GM19099 (cell line): ENCODE measurements around the gene CRYGS.

Experiments used
- POLR2A ChIP-seq: IDR thresholded peaks from 3 replicates; pipeline ENCODE4 v1.6.1; 2011; ENCODE audit warnings: low read depth; ENCODE audit not compliant: insufficient read length; ENCODE audit errors: extremely low read depth

CRYGS gene

DNA sequence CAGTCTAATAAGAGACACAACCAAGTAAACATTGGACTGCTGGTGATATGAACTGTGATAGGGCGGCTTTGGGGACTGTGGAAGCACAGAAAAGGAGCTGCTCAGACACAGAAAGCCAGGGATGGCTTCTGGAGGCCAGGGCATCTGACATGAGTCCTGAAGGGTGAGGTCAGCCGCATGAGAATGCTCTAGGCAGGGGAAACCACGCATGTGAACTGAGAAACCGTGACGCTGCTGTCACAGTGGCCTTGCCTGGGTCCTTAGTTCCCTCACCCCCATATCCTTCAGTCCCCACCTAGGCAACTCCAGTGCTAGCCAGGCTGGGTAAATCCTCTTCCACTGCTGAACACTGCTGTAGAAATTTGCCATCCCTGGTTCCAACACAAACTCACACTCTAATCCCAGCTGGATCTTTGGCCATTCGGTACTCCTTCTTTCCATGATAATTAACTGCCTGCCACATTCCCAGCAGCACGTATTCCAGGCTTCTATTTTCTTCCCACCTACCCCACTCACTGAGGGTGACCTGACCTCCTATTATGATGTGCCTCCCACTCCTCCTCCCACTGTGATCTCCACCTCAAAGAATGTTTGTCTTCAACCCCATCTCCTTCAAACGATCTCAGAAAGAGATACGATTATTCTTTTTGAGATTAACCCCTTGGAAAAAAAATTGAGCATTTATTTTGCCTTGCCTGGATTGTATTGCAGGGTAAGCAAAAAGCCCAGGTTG is 31.4 kb downstream of the CRYGS start:
- no peak for TF ChIP-seq POLR2A

DNA sequence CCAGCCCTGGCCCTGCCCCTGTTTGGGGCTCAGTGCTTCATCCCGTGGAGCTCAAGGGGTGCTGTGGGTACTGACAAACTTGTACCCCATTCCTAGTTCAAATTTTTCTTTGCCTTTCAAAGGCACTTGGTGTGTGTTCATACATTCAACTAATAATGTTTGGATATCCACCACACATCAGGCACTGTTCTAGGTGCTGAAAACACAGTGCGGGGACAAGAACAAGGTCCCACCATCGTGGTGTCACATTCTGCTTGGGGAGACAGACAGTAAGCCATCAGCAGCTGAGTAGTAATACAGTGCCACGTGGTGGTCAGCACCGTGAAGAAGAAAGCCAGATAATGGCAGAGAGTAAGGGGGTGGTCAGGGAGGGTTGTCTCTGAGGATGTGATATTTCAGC is 32.5 kb downstream of the CRYGS start:
- no peak for TF ChIP-seq POLR2A

DNA sequence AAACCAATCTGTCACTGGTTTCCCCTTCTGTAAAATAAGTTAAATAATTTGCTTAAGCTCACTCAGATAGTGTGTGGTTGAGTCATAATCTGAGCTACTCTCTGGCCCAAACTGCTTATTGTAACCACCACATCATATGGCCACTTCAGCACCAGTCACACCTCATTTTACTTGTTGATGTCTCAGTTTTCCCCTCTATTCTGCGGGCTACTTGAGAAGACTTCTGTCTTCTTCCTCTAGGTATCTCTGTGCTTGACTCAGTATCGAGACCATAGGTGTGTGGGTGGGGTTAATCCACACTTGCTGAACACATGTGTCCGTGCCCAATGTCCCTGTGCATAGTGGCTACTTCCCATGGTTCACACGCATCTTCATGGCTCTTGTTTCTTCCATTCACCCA is 32.9 kb downstream of the CRYGS start:
- TF ChIP-seq POLR2A = no peak

DNA sequence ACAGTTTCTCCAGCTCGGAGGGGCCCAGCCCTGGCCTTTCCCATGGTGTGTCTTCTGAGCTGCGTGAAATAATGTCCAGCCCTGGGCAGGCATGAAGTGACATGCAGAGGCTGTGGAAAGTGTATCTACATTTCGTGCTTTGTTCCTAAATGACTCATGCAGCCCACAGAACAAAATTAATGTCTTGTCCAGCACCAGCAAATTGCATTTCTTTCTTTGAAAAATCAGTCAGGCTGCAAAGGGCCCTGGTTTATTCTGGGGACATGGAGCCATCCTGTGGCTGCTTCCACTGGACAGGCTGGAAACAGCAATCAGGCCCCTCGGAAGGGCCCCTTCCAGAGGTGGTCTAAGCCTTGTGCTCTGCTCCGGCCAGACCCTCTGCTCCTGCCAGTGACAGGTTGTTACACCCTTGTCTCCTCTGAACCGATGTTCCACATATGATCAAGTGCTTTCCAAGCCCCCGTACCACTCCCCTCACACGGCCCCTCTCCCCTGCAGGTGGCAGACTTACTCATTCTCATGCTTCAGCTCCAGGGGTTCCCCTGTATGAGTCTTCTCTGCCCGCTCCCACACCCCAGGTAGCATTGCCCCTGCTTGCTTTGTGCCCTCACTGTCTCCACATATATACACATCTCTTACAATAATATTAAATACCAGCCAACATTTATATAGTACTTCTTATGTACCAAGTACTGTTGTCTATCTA is 33.7 kb downstream of the CRYGS start:
- TF ChIP-seq POLR2A = no peak

DNA sequence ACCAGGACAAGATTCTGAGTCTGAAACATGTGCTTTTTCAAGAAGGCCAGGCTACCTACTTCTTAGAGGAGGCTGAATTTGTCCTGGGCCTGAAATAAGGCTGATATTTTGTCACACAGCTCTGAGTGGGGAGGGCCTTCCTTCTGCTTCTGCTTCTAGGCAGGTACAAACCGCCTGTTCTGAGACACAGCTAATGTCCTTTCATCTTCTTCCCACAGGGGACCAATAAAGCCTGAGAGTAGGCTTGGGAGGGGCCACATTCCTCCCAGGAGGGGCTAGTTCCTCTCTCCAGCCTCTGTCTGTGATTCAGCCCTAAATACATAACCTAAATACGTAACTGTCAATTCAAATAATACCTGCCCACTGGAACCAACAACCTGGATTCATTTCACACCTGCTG is 34.8 kb downstream of the CRYGS start:
- TF ChIP-seq POLR2A = no peak

DNA sequence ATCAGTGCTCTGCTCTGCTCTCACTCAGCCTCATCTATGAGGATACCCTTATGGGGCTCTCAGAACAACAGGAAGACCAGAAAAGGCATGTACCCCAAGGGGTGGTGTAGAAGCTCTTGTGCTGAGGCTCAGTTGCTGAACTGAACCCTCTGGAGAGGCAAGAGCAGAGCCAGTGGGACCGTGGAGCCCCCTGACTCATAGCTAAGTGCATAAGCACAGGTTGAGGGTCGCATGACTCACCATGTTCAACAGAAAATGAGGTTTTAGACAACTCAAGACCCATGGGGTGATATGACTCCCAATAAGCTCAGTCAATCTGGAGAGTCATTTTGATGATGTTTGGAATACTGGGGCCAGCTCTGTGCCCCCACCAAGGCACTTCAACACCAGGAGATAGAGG is 37.3 kb downstream of the CRYGS start:
- no peak for TF ChIP-seq POLR2A

DNA sequence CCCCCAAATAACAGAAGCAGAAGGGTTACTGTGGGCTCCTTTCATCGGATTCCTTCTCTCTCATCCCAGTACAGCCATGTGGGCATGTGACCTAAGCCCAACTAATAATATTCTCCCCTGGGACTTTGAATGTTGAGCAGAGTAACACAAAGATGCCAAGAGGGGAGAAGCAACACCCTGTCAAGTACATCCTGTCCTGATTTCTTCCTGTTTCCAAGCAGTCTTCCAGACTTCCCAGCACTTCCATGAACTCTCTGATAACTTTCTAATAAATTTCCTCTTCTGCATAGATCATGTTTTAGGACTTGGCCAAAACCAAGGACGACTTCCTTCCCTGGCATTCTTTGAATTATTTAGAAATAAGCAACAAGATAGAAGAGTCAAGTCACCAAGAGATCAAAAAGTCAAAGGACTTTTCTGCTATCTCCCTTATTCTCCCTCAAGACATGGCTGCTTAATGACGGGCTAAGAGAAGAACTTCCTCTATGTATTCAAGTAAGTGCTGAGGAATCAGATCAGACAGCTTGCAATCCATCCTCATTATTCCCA is 37.9 kb downstream of the CRYGS start:
- TF ChIP-seq POLR2A = no peak

DNA sequence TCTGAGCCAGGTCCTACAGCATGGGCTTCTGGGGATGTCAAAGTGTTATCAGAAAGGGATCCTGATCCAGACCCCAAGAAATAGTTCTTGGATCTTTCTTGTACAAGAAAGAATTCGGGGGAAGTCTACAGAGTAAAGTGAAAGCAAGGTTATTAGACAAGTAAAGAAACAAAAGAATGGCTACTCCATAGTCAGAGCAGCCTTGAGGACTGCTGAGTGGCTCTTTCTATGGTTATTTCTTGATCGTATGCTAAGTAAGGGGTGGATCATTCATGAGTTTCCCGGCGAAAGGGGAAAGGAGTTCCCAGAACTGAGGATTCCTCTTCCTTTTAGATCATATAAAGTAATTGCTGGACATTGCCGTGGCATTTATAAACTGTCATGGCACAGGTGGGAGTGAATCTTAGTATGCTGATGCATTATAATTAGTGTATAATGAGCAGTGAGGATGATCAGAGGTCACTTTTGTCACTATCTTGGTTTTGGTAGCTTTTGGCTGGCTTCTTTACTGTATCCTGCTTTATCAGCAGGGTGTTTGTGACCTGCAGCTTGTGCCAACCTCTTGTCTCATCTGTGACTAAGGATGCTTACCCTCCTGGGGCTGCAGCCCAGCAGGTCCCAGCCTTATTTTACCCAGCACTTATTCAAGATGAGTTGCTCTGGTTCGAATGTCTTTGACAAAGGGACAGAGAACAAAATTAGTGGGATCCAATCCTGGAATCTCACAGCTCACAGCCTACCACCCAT is 41.0 kb downstream of the CRYGS start:
- TF ChIP-seq POLR2A = no peak

DNA sequence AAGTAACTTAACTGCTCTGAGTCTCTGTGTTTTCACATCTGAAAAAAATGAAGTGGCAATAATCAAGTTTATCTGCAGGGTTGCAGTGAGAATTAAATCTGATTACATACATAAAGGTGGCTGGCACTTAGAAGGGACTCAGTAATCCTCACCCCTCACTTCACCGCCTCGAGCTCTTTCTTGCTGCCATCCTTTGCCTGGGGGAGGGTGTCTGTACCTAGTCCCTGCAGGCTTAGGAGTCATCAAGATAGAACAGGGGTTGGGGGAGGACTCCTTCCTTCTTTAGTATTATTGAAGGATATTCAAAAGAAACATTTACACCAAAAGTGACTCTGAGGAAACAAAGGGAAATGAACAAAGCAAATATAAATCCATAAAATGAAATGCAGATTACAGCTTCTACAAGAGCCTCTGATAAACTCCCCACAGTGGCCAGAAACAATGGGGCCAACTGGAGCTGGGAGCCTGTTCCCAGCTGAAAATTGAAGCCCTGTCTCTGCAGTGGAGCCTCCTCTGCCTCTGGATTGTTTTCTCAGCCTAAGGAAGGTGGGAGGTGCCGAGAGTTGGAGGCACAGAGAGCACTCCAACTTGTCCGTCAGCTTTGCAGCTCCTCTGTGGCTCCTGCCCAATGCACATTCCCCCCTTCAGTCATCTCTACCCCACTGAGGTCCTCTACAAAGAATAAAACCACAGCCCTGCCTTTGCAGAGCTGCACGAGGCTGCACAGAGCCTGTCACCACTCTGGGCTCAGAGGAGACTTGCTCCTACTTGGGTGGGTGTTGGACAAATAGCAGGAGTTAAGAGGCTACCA is 41.8 kb downstream of the CRYGS start:
- no peak for TF ChIP-seq POLR2A

DNA sequence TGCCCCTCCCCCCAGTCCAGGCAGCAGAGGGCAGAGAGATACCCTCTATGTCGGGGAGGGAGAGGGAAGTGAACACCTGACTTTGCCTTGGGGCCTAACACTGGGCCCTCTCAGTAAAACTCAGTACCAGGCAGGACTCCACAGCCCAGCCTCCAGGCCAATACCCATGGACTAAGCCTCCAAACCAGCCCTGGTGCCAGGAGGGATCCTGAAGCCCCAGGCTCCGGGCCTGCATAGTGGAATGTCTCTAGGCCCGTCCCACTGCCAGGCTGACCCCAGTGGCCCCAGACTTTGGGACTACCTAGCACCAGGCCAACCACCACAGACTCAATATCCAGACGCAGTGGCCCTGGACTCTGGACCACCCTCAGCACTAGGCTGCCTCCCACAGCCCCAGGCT is 46.6 kb downstream of the CRYGS start:
- TF ChIP-seq POLR2A = no peak

DNA sequence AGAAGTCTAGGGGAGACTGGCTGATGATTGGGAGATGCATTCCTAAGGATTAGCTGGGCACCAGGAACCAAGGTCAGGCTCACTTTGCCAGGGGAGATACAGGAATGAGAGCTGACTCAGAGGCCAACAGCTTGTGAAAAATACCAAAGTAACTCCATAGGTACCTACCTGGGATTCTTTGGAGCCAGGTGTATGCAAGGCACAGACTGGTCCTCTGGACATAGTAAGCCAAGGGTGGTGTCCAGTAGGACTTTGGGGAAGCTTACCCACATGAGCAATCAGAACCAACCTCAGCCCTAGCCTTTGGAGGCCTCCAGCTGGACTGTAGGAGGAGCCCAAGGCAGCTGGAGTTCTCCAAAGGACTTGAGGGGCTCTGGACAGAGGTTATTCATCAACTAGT is 47.5 kb downstream of the CRYGS start:
- TF ChIP-seq POLR2A = no peak

DNA sequence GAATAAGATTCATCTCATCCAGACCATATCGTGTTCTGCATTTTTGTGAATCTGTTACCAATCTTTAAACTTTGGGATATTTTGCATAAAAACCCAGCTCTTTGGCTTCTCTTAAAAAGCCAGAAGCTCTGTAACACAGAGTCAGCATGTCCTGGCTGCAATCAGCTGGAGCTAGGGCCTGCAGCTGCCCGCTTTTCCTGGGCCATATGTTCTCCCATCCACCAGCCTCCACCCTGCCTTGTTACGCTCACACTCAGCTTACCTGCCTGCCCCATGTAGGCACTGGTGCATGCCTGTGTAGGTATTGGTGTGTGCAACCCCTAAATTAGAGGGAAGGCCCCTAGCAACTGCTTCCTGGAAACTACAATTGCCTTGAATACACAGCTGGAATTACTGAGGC is 48.2 kb downstream of the CRYGS start:
- no peak for TF ChIP-seq POLR2A

DNA sequence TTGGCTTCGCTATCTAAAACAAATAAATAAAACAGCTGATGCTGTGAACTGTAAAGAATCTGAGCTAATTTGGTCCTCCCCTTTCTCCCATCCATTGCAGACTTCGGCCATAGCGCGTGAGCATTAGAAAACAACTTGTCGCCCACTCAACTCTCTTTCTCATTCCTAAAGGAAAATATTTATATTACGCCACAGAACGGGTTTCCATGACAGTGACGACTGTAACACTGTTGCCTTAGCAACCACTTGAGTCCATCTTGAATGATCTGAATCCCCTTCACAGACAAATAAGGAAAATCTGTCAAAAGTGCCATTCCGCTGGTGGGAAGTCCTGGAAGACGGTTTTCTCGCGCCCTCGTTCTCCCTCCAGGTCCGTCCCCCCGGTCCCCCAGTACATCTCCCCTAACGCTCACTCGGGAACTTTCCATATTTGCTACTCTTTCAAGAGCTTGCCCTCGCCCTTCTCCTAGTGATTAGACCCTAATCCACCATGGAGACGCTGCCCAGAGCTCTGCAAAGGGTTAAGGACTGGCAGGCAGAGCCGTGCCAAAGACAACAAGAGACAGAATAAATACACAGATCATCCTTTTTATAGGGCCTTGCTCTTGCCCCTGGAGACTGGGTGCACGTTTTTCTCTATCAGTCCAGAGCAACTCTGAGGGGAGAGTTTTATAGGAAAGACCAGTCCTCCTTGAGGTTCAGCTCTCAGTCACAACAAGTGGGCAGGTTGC is 50.5 kb downstream of the CRYGS start:
- TF ChIP-seq POLR2A = no peak

DNA sequence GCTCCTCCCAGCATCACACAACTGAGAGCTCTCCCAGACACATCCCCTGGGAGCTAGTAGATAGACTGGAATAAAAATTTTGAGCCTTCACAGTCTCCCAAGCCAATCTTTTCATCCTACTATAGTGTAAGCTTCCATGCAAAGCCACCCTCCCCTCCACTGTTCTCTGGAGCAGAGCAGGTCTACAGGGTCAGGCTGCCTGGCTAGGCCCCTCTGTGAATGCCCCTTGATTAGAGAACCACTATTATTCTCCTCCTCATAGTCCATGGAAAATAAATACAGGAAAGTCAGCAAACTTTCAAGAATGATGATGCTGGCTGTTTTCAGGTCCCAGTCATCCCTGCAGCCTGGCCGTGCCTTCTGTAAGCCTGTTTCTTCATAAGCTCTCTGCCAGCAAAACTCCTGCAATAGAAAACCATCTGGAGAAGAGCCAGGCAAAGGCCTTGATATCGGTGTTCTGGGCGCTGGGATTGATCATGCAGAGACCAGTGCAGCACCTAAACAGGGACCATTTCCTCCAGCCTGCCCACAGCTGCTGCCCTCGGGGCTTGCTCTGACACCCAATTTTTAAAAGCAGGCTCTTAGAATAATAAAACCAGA is 51.7 kb downstream of the CRYGS start:
- TF ChIP-seq POLR2A = no peak
